Measurements from ENCODE around the gene C2orf92.
"Not testable (repeated sequence)": the region's sequence is repeated elsewhere in the genome, so short reads cannot be mapped to it uniquely, and the experiment has no call there.

C2orf92 gene

DNA sequence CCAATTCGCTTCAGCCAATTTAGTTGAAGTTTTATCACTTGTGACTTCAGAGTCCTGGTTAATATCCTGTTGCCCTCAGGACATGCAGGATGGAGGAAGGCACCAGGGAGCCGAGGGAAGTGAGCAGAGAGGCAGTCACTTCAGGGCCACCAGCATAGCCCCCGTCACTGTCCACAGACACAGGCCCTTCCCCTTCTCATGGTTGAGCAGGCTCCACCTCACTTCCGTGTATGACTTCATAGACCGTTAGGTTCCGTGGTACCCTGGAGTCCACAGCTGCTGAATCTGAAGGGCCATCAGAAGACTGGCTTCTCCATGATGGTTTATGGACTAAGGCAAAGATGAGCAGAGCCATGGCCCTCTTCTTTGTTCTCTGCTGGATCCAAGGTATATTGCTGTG, at the start of gene C2orf92:
Gene C2orf92 (plus strand): TSS at position 266 of the 400 bp plus-strand sequence. CDS start 76 bp downstream, at position 342.
- DNase-seq, result no peak

DNA sequence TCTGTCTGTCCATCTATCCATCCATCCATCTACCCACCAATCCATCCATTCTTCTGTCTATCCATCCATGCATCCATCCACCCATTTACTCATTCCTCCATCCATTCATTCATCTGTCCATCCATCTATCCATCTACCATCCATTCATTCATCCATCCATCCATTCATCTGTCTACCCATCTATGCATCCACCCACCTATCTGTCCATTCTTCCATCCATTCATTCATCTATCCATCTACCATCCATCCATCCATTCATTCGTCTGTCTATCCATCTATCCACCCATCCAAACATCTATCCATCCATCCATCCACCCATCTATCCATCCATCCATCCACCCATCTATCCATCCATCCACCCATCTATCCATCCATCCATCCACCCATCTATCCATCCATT, 49.0 kb upstream of the C2orf92 start:
- DNase-seq, result not testable (repeated sequence)

DNA sequence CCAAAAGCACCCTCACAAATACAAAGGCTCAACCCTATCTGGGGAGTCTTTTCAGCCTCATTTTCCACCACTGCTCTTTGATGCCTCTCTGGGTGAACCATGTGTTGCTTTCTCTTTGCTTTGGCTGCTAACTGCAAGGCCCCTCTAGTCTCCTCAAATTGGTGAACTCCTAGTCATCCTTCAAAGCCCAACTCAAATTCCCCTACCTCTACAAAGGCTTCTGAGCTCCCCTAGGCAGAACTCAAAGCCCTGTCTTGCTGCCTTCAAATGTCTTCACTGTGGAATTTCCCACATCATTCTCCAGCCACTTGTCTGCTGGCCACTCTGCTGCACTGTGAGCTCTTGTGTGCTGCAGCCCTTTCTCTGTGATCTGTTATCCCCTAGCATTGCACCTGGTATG, 46.5 kb upstream of the C2orf92 start:
- DNase-seq, result not testable (repeated sequence)

DNA sequence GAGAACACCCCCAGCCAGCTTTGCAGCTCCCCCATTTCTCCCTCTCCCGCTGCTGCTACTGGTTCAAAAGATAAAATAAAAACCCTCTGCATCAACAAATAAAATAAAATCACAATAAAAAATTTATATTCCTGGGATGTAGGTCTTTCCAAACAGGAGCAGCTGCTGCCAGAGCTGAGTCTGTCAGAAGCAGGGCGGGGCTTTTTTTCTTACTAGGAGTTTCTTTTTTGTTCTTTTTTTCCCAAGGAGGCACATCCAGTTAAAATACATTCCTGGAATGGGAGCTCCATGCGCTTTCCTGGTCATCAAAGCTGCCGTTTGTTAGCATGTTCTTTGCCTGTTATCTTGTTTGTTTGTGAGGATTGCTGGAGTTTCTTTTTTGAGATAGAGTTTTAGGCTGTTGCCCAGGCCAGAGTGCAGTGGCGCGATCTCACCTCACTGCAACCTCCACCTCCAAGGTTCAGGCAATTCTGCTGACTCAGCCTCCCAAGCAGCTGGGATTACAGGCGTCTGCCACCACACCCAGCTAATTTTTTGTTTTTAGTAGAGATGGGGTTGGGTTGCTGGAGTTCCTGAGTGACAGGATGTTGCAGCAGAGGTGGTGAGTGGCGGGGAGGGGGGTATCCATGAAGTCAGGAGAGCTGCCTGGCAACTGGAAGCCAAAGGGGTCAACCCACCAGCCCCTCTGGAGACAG, 44.0 kb upstream of the C2orf92 start:
- DNase-seq, result not testable (repeated sequence)

DNA sequence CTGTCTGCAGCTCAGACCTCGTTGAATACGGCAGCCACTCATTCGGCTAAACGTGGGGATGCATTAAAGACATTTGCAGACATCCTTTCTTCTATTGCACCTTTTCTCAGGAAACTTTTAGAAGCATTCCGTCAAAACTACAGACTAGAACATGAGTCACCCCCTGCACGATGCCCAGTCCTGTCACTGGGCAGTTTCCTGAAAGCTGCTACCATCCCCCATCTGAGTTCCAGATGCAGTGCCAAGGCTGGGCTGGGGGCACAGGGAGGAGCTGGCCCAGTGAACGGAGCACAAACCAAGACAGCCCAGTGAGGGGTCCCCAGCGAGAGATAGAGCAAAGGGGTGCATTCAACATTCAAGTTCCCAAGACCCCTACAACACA, 43.5 kb upstream of the C2orf92 start:
- DNase-seq, result not testable (repeated sequence)

DNA sequence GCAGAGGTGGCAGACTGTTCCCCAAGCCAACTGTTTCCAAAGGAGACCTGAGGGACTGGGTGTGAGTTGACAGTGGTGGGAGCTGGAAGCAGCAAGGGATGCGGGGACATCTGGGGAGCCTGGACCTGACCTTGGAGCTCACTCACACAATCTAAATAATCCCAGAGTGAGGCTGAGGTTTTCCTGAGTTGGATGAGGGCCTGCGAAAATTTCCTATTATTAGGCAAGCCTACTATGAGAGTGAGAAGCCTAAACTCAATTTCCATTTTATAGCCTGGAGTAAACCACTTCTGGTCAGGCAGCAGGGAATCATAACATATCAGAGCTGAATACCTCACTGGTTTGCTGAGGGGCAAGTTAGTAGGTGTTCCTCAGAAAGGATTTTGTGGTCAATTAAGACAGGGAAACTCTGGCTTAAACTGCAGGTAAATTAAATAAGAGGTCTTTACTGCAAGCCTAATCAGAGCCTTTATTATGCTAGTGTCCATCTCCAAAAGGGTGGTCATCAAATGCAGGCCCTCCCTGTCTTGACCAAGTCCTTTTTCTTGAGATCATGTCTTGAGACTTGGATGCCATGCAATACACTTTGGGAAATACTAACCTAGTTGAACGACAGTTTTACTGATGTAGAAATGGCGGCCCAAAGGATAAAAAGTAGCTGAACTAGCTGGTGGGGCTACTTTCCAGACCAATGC, 25.3 kb upstream of the C2orf92 start:
- DNase-seq, result no peak

DNA sequence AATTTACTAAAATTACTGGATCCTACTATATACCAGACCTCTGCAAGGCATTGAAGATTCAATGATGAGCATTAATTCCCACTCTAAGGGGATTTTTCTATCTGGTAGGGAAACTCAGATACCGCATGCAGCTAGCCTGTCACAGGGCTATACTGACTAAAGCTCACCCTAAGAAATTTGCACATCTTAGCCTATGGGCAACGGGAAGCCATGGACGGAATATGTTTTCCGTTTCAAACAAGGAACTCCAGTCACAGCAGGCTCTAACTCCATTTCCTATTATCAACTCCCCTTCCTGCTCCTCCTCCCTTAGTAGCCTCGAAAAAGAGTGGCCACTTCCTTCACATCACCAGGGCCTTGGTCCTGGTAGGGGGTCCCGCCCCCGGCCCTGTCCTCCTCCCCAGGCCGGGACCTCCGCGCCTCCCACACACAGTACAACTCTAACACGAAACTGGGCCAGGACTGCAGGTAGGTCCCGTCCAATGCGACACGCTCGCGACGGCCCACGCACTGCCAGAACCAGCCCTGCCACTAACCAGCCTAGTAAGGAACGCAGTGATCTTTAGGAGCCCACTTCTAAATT, 24.3 kb upstream of the C2orf92 start:
- peak; percentile 43 for DNase-seq

DNA sequence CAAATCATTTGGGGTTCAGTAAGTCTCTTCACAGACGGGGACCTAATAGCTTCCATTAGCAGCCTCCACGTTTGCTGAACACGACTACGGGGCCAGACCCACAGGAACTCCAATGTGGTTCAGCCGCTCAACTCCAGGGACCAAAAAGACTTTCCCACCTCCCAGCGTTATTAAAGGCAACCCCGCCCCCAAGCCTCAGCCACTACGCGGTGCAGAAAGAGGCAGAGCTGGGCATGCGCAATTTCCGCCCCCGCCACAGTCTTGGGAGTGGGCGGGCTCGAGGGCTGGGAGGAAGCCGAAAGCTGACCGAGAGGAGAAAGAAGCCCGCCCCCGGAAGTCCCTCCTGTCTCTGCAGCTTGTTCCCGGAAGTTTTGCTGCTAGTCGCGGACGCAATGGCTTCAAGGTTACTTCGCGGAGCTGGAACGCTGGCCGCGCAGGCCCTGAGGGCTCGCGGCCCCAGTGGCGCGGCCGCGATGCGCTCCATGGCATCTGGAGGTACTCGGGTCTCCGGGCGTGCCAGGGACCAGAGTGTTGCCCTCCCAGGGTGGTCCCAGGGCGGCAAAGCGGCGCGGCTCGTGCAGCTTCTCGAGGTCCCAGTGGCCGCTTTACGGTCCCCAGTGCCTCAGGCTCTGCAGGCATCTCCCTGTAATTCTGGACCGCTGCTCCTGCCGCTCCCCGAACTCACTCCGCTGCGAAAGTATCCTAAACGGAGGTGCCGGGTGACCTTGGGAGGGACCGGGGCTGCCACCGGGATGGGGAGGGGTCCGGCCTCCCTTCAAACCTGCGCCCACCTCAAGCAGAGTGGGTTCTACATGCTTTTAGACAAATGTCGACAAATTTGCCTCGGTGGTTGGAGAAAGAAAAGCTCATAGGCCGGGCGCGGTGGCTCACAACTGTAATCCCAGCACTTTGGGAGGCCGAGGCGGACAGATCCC, 23.6 kb upstream of the C2orf92 start, which contains the start of gene COX5B:
Gene COX5B (plus strand): TSS at position 368 of the 935 bp plus-strand sequence. CDS start 25 bp downstream, at position 393.
- peak; percentile 98 for DNase-seq

DNA sequence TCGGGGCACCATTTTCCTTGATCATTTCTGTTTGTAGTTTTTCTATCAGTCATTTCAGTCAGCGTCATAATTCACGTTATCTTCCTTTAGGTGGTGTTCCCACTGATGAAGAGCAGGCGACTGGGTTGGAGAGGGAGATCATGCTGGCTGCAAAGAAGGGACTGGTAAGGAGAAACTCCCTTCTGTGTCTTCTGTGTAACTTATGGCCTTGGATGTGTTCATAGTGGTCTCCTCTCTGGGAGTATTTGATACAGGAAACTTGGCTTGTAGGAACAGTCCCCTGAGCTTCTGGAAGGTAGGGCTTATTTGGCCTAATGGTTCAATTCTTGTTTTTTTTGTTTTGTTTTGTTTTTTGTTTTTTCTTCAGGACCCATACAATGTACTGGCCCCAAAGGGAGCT, 22.5 kb upstream of the C2orf92 start:
- no peak for DNase-seq

DNA sequence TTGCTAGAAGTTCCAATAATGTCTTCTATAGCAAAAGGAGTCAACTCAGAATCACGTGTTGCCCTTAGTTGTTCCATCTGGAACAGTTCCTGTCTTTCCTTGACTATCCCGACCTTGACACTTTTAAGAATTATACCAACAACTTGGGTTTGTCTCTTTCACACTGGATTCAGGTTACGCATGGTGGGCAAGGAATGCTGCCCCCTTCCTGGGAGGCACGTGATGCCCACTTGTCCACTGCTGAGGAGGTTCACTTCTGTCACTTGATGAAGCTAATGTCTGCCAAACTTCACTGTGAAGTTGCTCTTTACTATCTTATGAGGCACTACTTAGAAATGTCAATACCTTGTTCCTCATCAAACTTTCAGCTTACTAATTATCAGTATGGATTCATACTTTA, 18.4 kb upstream of the C2orf92 start:
- DNase-seq, result no peak

DNA sequence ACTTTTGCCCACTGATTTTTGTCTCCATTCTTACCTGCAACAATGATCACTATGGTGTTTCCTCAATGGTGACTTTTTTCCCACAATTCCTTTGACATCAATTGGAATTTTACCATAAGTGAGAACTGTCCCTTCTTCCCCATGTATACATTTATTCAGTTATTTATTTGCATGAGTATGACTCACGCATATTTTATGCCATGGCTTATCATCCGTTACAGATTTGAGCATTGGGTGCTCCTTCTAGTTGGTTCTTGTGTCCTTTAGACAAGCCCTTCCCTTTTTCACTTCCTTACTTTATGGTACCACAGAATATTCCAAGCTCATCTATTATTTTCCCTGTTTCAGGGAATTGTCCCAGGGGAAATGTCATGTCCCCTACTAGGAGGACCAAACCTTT, 16.0 kb upstream of the C2orf92 start:
- DNase-seq, result no peak

DNA sequence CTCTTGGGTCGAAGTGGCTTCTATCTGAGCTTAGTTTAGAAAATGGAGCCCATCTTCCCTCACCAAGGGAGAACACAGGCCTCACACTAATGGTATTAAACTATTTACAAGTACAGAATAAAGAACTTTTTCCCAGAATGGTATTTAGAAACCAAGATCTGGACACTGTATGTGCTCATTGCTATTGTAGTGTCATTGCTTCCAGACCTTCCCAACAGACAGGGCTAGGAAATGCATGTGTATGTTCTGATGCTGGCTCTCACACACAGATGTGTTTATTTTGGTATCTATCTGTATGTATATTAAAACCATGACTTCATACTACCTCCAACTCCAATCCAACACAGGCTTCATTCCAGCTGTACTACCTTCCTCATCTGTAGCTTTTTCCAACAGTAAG, 15.6 kb upstream of the C2orf92 start:
- DNase-seq, result no peak

DNA sequence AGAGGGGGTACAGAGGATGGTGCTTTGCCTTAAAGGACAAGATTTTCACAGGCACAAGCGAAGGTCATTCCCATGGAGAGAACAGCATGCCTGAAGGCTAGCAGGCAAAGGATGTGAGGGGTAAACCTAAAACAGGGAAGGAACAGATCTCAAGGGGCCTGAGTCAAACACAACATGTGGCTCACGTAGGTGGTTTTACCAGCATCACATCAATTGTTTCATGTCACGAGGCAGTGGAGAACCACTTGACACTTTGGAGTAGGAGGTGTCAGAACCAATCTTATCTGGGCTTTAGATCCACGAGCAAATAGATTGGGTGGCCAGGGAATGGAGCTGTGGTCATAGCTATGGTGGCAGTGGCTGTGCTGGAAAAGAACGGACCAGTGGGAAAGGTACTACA, 15.2 kb upstream of the C2orf92 start:
- DNase-seq, result no peak

DNA sequence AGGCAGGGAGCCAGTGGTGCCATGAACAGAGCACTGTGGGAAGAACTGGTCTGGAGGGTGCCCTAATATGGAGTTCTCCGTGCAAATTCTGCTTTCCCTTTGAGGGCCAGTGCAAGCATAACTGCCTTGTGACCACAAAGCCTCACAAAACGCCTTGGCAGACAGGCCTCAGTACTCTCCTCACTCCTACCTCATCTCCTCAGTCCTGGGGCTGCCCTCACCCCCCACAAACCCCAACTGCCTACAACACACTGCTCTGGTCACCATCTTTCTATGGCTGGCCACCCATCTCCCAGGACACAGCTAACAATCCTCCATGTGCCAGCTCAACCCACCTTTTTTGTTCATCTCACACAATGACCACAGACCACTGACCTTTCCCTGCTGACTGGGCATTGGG, 14.7 kb upstream of the C2orf92 start:
- DNase-seq, result no peak

DNA sequence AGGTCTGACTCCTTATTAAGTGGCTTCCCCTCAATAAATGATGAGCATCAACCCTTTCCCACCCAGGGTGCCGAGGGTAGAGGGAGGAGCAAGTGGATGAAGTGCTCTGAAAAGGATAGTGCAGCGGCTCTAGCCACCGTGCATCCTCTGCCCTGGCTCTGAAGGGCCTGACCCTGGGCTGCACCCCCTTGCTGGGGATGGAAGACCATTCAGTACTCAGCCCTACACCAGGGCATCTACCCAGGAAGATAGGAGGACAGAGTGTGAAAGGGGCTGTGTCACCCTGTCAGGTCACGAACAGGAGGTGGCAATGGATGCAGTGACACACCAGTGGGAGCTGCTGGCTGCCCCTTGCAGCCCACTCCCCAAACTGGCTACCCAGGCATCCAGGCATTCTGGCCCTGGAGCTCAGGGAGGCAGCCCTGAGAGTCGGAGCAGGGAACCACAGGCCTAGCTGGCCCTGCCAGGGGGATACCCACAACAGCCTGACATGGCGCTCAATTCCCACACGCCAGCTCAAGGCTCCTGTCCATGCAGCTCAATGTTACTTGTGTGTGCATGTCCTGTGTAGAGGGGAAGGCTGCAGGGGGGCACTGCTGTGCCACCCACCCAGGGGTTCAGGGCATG, 13.3 kb upstream of the C2orf92 start:
- DNase-seq, result no peak

DNA sequence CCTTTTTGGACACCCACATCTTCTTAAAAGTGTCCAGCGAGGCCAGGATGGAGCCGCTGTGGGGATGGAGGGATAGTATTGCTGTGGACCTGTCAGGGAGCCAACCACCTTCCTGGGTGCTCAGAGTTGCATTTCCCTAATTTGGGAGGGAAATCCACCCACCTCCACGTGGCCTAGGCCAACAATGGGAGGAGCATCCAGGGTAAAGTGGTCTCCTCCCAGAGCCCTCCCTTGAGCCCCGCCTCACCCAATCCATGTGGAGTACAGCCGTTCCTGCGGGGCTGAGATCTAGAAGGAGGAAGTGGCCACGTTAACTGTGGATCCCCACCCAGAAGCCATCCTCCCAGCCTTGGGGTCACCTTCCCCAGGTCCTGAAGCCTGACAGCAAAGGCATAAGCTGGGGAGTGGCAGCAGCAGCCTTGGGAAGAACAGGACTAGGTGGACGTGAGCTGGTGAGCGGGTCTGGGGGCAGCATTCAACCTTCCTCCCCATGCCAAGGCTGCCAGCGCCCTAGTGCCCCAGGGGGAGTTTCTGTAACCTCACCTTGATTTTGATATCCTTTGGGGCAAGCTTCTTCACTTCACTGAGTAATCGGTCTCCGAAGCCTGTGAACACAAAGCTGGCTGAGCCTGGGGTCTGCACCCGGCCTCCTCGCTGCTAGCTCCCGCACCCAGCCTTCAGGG, 12.5 kb upstream of the C2orf92 start:
- DNase-seq, result no peak

DNA sequence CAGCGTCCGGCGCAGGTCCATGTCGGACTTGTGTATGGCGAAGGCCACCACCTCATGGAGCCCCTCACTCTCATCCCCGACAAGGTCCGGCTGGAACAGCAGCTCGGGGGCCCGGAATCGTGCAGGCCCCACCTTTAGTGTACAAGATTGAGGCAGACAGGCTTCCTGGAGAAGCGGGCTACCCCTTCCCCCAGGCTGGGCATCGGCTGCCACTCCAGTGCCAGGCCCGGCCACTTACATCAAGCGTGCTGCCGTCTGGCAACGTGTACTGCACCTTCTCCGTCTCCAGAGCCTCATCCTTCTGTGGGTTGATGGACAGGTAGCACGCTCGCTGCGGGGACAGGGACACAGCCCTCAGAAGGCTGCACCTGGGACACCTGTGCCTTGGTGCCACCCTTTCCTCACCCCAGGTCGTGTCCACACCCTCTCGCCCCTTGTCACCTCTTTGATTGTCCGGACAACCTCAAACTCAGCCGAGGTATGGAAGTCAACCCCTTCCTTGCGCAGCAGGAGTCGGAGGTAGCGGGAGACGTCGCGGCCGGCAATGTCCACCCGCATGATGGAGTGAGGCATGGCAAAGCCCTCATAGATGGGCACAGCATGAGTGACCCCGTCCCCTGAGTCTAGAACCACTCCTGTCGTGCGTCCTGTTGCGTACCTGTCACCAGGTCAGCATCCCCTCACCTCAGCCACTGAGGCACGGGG, 11.4 kb upstream of the C2orf92 start:
- DNase-seq, result no peak

DNA sequence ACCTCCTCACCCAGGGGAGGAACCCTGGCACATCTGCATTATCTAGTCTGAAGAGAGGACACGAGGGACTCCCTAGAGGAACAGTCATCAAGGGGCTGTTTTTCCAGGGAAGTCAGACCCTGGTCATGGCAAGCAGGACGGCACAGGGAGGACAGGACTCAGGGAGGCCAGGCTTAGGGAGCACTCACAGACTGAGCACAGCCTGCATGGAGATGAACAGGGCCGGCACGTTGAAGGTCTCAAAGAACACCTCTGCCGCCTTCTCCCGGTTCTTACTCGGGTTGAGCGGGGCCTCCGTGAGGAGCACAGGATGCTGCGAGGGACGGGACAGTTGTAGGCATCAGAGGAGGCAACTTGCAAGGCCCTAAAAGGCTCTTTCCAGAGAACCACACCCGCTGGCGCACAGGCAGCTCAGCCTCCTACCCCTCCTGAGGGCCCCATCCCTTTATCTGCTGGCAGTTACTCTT, 10.8 kb upstream of the C2orf92 start:
- no peak for DNase-seq

DNA sequence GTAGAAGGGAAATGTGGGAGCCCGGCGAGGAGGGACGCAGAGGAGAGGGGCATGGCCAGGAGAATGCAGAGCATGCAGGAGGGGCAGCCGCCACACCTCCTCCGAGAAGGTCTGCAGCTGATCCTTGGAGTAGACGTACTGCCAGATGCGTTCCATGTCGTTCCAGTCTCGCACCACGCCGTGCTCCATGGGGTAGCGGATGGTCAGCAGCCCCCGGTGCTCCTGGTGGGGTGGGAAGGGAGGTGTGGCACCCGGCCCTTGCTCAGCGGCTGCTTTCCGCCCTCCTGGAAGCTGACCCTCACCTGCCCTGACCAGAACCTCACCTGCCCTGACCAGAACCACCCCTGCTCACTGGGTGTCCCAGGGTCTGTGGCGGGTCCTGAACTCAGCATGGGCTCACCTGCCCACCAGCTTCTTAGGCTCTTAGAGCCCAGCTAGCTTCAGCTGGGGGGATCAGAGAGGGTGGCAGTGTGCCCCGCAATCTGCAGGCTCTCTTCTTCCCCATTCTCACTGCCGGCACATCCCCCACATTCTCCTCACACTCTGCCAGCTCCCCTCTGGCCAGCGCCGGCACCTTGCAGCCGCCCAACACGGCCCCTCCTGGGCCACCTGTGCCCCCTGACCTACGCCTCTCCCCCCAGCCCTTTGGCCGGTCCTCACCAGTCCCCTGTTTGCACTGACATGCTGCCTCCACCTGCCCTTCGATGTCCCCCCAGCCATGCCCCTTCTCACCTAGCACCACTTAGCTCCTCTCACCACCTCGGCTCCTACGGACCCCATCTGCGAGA, 10.1 kb upstream of the C2orf92 start:
- no peak for DNase-seq

DNA sequence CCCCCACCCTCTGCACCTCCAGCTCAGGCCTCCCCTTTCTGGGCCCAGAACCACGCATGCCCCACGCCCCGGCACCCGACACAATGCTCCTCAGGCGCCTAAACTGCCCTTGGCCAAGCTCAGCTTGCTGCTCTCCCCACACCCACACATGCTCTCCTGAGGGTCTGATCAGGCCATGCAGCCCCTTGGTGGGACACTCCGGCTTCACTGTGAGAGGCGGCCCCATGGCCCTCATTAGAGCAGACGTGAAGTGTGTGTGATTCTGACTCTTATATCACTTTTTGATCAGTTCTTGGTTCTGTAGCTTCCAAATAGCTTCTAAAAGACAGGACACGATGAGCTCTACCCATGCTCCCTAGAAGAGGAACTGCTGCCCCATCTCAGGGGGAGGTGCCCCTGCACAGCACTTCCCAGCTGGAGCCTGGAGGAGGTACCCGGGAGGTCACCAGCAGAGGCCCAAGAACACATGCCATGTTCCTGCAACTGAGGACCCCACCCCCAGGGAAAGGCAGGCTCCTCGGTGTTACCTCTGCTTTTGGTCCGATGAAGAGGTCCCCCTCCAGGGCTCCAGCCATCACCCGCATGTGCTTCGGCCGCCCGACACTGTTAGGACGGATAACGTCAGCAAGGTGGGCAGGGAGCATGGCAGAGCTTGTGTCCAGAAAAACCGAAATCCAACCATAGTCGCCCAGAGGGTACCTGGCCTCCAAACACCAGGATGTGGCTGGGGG, 9.3 kb upstream of the C2orf92 start:
- DNase-seq, result no peak
